HTR-8/SVneo (cell line): Measurements from ENCODE around the gene MICALL1.

ENCODE experiments used
- DNase-seq: peaks from one replicate; pipeline ENCODE4 v3.0.0; 2011; ENCODE audit warnings: low spot score, mixed read lengths; ENCODE audit not compliant: insufficient read length
- FAIRE-seq: peaks from 2 replicates; lab custom pipeline; 2011; peaks lifted over from hg19 to GRCh38; lab: Jason Lieb, UNC

MICALL1 gene

GRCh38 chr22:37979782-37980181 is 73.7 kb downstream of the MICALL1 start:
- FAIRE-seq (no peak), DNase-seq (no peak)

DNA sequence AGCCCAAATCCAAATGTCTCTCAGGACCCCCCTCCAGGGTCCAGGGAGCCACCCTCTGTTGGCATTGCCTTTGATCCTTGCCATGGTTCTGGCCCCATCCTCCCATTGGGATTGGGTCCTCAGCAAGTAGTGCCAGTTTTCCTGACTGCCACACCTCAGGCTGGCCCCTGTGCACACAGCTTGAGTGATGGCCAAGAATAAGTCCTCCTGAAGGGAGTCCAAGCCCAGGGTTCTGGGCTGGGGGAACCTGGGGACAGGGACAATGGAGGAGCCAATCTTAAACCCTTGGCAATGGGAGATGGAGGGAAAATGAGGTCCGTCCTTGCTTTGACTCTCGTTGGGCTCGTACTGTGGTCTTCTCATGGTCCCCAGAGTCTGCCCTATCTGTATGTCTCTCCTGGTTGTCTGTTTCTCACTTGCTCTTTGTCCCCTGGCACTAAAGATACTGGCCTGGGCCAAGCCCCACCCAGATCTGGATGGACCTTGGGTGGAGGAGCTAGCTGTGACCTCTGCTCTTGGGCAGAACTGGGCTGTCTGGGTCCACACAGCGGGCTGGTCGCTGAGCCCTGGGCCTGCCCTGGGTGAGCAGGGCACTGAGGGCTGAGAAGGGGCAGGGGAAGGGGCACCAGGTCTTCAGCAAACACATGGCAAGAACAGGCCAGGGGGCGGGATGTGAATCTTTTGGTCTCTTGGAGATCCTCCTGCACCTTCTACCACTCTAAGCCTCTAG is 75.3 kb downstream of the MICALL1 start:
- FAIRE-seq (no peak), DNase-seq (no peak)

GRCh38 chr22:37982151-37982785 is 76.2 kb downstream of the MICALL1 start:
- DNase-seq (no peak), FAIRE-seq (no peak)

DNA sequence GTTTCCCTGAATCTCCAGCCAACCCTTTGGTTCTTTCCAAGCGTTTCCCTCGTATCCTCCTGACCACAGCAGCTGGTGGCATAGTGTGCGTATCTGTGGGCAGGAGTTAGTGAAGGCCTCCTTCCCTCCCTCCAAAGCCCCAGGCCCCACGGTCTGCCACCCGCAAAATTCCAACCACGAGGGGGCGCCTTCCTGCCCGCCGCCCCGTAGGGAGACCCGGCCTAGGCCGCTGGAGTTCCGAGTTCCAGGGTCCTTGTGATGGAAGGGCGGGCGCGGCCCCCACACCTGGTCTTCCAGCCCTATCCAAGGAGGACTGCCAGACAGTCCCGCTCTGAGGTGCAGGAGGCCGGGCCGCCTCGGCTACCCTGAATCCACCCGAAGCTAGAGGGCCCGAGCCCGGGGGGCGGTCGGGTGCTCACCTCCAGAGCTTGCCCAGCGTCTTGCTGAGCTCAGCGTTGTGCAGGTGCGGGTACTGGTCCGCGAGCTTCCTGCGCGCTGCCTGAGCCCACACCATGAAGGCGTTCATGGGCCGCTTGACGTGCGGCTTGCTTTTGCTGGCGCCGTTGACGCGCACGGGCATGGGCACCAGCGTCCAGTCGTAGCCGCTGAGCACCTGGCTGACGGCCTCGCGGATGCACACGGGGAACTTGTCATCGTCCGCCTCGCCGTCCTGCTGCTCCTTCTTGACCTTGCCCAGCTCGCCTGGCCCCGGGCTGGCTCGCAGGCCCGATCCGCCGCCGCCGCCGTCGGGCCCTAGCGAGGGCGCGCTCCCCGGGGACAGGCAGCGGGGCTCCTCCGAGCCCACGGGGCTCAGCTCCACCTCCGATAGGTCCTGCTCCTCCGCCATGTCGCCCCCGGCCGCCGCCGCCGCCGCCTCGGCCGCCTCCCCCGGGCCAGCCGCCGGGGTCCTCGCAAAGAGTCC is 77.1 kb downstream of the MICALL1 start:
- FAIRE-seq (no peak), DNase-seq (no peak)

GRCh38 chr22:37983860-37984791 is 78.0 kb downstream of the MICALL1 start, which contains the start of gene SOX10:
Gene SOX10, minus strand, starts transcription at chr22:37984555. Its CDS starts 771 bp downstream, at chr22:37983784.
- FAIRE-seq (no peak), DNase-seq (no peak)

- no peak for DNase-seq
- no peak for FAIRE-seq
Measured at GRCh38 chr22:37985050-37985585, 79.0 kb downstream of the MICALL1 start.

DNA sequence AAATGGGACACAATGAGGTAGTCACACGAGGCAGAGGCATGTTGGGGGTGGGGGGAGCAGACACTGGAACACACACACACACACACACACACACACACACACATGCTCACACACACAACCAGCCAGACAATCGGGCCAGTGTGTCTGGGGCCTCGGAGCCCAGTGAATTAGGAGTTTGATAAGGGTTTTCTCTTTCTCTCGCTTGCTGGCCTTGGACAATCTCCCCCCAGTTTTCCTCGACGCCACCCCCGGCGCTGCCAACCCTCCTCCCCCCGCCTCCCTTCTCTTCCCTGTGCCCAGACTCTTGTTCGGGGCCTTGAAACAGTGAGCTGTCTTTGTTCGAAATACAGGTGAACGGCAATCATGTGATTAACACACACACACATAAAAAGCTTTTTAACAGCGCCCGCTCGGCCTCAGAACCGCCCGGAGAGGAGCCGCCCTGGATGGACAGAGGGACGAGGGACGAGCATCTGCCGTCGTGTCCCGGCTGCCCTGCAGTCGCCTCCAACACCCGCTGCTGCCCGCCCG is 79.7 kb downstream of the MICALL1 start:
- FAIRE-seq (no peak), DNase-seq (no peak)

GRCh38 chr22:37986371-37986770 is 80.3 kb downstream of the MICALL1 start:
- FAIRE-seq (no peak), DNase-seq (no peak)

GRCh38 chr22:37989146-37990045 is 83.3 kb downstream of the MICALL1 start:
- FAIRE-seq (no peak), DNase-seq (no peak)

GRCh38 chr22:37990301-37990700 is 84.2 kb downstream of the MICALL1 start:
- no peak for DNase-seq
- no peak for FAIRE-seq

- FAIRE-seq (no peak), DNase-seq (no peak)
Measured at GRCh38 chr22:37990862-37991261, 84.8 kb downstream of the MICALL1 start.

DNA sequence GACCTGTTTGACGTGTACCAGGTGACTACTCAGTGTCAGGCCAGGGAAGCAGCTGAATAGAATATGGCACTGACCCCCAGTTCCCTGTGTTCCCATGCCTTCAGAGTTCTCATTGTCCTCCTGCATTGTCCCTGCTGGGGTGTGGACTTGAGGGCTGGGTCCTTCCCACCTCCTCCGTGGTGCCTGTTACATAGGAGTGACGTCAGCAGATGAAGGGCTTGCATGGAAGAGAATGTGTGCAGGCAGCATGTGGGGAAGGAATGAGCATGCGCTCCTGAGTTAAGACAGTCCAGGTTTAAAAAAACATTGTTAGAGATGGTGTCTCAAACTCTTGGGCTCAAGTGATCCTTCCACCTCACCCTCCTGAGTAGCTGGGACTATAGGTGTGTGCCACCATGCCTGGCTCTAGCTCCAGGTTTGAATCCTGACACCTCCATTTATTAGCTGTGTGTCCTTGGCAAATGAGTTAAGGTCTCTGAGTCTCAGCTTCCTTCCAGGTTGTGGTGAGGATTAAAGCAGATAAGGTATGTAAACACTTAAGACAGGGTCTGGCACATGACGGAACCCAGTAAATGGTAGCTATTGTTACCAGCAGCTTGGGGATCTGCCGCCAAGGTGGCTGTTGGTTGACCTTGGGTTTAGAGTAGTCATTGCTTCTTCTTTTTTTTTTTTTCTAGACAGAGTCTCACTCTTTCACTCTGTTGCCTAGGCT is 85.8 kb downstream of the MICALL1 start:
- no peak for FAIRE-seq

More for the DNA sequence above, 85.8 kb downstream of the MICALL1 start:
- no peak for DNase-seq
